Smooth muscle cell (in vitro differentiated cells): Measurements from ENCODE around the gene SLC22A5. TPM values are rescaled to one million over a fixed set of nuclear protein-coding genes. Genes with fewer than 3 reads are reported as not detected.
"Not testable (repeated sequence)": the region's sequence is repeated elsewhere in the genome, so short reads cannot be mapped to it uniquely, and the experiment has no call there.

Source experiments
- DNase-seq: peaks from one replicate; lab custom pipeline; 2025; ENCODE audit not compliant: unreplicated experiment; lab: John Stamatoyannopoulos, UW
- H2AFZ ChIP-seq: fragments of 200-600 bp; sonication (generic); 2 replicates; pipeline ENCODE4 v1.6.0; 2016; ENCODE audit warnings: antibody characterized with exemption, low read depth, mild to moderate bottlenecking
- H3F3A ChIP-seq: fragments of 200-600 bp; sonication (generic); 2 replicates; pipeline ENCODE4 v1.6.0; 2017; ENCODE audit warnings: antibody characterized with exemption, low read depth
- H3K27ac ChIP-seq: fragments of 200-600 bp; sonication (generic); 2 replicates; pipeline ENCODE4 v1.5.1; 2016; ENCODE audit warnings: low read depth, mild to moderate bottlenecking
- H3K27me3 ChIP-seq: fragments of 200-600 bp; sonication (generic); 2 replicates; pipeline ENCODE4 v1.6.1; 2016; ENCODE audit warnings: low read depth, mild to moderate bottlenecking
- H3K36me3 ChIP-seq: fragments of 200-600 bp; sonication (generic); 2 replicates; pipeline ENCODE4 v1.5.1; 2016; ENCODE audit warnings: low read depth
- H3K4me1 ChIP-seq: fragments of 200-600 bp; sonication (generic); 2 replicates; pipeline ENCODE4 v1.5.1; 2016; ENCODE audit warnings: low read depth
- H3K4me2 ChIP-seq: fragments of 200-600 bp; sonication (generic); 2 replicates; pipeline ENCODE4 v1.6.0; 2016; ENCODE audit warnings: mild to moderate bottlenecking
- H3K4me3 ChIP-seq: fragments of 200-600 bp; sonication (generic); 2 replicates; pipeline ENCODE4 v1.5.1; 2016; ENCODE audit warnings: mild to moderate bottlenecking
- H3K79me2 ChIP-seq: fragments of 200-600 bp; sonication (generic); 2 replicates; pipeline ENCODE4 v1.6.0; 2016; ENCODE audit warnings: low read depth, mild to moderate bottlenecking
- H3K9ac ChIP-seq: fragments of 200-600 bp; sonication (generic); 2 replicates; pipeline ENCODE4 v1.6.0; 2016; ENCODE audit warnings: low read depth
- H3K9me3 ChIP-seq: fragments of 200-600 bp; sonication (generic); replicated peaks from 2 replicates; pipeline ENCODE4 v1.5.1; 2016; ENCODE audit warnings: low read depth
- H4K20me1 ChIP-seq: fragments of 200-600 bp; sonication (generic); 2 replicates; pipeline ENCODE4 v1.6.0; 2016; ENCODE audit warnings: low read depth
- CTCF ChIP-seq: fragments of 200-600 bp; sonication (generic); IDR thresholded peaks from 2 replicates; pipeline ENCODE4 v1.5.1; 2017; ENCODE audit warnings: borderline replicate concordance, mild to moderate bottlenecking, antibody characterized with exemption; ENCODE audit not compliant: insufficient read depth, poor library complexity, severe bottlenecking
- WGBS: methylation state at CpG from one replicate; pipeline ENCODE4 v1.1.7; 2016; ENCODE audit warnings: low lambda C conversion rate; 5-methylcytosine and 5-hydroxymethylcytosine counted together
- polyA plus RNA-seq: library from polyadenylated mRNA; unstranded; fragments of >200 nt; fragmentation: Nextera tagmentation; extraction: Ambion mirVana; gene quantifications from 2 replicates; pipeline ENCODE4 v1.2.1, GENCODE V29; 2016
- total RNA-seq: library from RNA; depleted of rRNA; stranded (reverse); fragments of >200 nt; gene quantifications from 2 replicates; pipeline ENCODE4 v1.2.3, GENCODE V29; 2014

Gene SLC22A5
- total and polyA plus RNA-seq, 2 experiments from 2014 or later: 1.5 to 4.6 TPM

GRCh38 chr5:132414634-132415378, 45.3 kb downstream of the SLC22A5 start:
- 57% methylated on average over 5 of the region's 5 CpGs for WGBS
- Histone ChIP-seq H3K79me2 (no peaks in the 10 kb centered on the region), H3F3A (no peaks in the 10 kb centered on the region), H3K9ac (no peak overlapping the region), H4K20me1 (no peaks in the 10 kb centered on the region), H3K27me3 (no peaks in the 10 kb centered on the region), H3K4me3 (no peak overlapping the region), H3K4me1 (peaks cover 4% of the 10 kb centered on the region), H3K36me3 (no peaks in the 10 kb centered on the region), H3K9me3 (no peaks in the 10 kb centered on the region), H3K4me2 (no peak overlapping the region), H3K27ac (no peak overlapping the region), H2AFZ (no peak overlapping the region)
- no peak for DNase-seq
- TF ChIP-seq CTCF: no peak

GRCh38 chr5:132415516-132415915, 46.0 kb downstream of the SLC22A5 start:
- H3K36me3 ChIP-seq, H3K4me3 ChIP-seq, H3K4me1 ChIP-seq, H3K27ac ChIP-seq, H3K27me3 ChIP-seq, H4K20me1 ChIP-seq, H3K4me2 ChIP-seq, H2AFZ ChIP-seq, H3K9me3 ChIP-seq, H3K79me2 ChIP-seq, H3F3A ChIP-seq, DNase-seq, H3K9ac ChIP-seq: not testable (repeated sequence)
- WGBS: 94% methylated on average over 7 of the region's 7 CpGs

- H3K27me3 ChIP-seq: no peaks in the 10 kb centered on the region
- no peaks in the 10 kb centered on the region for H3F3A ChIP-seq
- peaks cover 3% of the 10 kb centered on the region for H3K4me1 ChIP-seq
- no peaks in the 10 kb centered on the region for H3K36me3 ChIP-seq
- H3K9me3 ChIP-seq: no peaks in the 10 kb centered on the region
- H3K4me3 ChIP-seq: no peak overlapping the region
- WGBS: 86% methylated on average over 6 of the region's 6 CpGs
- H3K79me2 ChIP-seq: no peaks in the 10 kb centered on the region
- no peaks in the 10 kb centered on the region for H4K20me1 ChIP-seq
- TF ChIP-seq CTCF: no peak
- no peak overlapping the region for H3K27ac ChIP-seq
- no peak overlapping the region for H3K4me2 ChIP-seq
- no peak overlapping the region for H2AFZ ChIP-seq
- DNase-seq: no peak
- no peak overlapping the region for H3K9ac ChIP-seq
Measured at GRCh38 chr5:132416306-132417009, 46.9 kb downstream of the SLC22A5 start.

GRCh38 chr5:132417010-132417439, 47.5 kb downstream of the SLC22A5 start:
- no peaks in the 10 kb centered on the region for H3K9me3 ChIP-seq
- H3K4me1 ChIP-seq: peaks cover 3% of the 10 kb centered on the region
- no peak for TF ChIP-seq CTCF
- no peak overlapping the region for H2AFZ ChIP-seq
- no peak for DNase-seq
- H3K9ac ChIP-seq: no peak overlapping the region
- H3K27me3 ChIP-seq: no peaks in the 10 kb centered on the region
- H4K20me1 ChIP-seq: no peaks in the 10 kb centered on the region
- no peak overlapping the region for H3K4me2 ChIP-seq
- no peaks in the 10 kb centered on the region for H3K79me2 ChIP-seq
- no peaks in the 10 kb centered on the region for H3F3A ChIP-seq
- no peaks in the 10 kb centered on the region for H3K36me3 ChIP-seq
- WGBS: 88% methylated on average over 6 of the region's 6 CpGs
- no peak overlapping the region for H3K27ac ChIP-seq
- no peak overlapping the region for H3K4me3 ChIP-seq
